Stimulated activated naive CD8-positive, alpha-beta T cell treated with anti-CD3 and anti-CD28 coated beads, Interleukin-15, amount 100 ng/mL, for 72 hours (primary cell): ENCODE results near the gene COL17A1.

Source experiments
- ATAC-seq: fragments of 150-1000 bp; cut with Tn5 transposase; 2 replicates; pipeline ENCODE4 v1.10.0; 2021; ENCODE audit warnings: mild to moderate bottlenecking, moderate library complexity
- DNase-seq, 2 donors: peaks; one replicate each; pipeline ENCODE4 v3.0.0; 2021 to 2022
- H3K27ac Mint-ChIP-seq, 2 donors: one replicate each; pipeline ENCODE4 v1.8.0; 2022; ENCODE audit warnings: mild to moderate bottlenecking in 2 of 2, mixed read lengths in 2 of 2, moderate library complexity in 2 of 2
- H3K27me3 Mint-ChIP-seq: one replicate; pipeline ENCODE4 v1.8.0; 2022; ENCODE audit warnings: mixed read lengths
- H3K4me1 Mint-ChIP-seq: one replicate; pipeline ENCODE4 v1.8.0; 2022; ENCODE audit warnings: mild to moderate bottlenecking, mixed read lengths
- H3K4me3 Mint-ChIP-seq, 2 donors: one replicate each; pipeline ENCODE4 v1.8.0; 2022; ENCODE audit warnings: mild to moderate bottlenecking in 2 of 2, mixed read lengths in 2 of 2, moderate library complexity in 1 of 2
- H3K9me3 Mint-ChIP-seq, 2 donors: one replicate each; pipeline ENCODE4 v1.8.0; 2022; ENCODE audit warnings: mixed read lengths in 2 of 2

COL17A1 gene

GRCh38 chr10:104045151-104046089, 40.3 kb downstream of the COL17A1 start:
- peaks cover 6% of the 10 kb centered on the region for H3K4me1 Mint-ChIP-seq
- no peaks in the 10 kb centered on the region for H3K27me3 Mint-ChIP-seq
- DNase-seq: no peak
- ATAC-seq: peak; percentile 55
- H3K9me3 Mint-ChIP-seq: no peaks in the 10 kb centered on the region
- H3K27ac Mint-ChIP-seq: no peak overlapping the region
- no peak overlapping the region for H3K4me3 Mint-ChIP-seq

GRCh38 chr10:104043854-104044253, 41.8 kb downstream of the COL17A1 start:
- DNase-seq: no peak
- Mint-ChIP-seq H3K27me3 (no peaks in the 10 kb centered on the region), H3K9me3 (no peaks in the 10 kb centered on the region), H3K4me1 (peaks cover 6% of the 10 kb centered on the region), H3K27ac (peak overlapping the region in 1 of 2 donors; percentile 21), H3K4me3 (no peak overlapping the region)
- ATAC-seq: no peak

GRCh38 chr10:104043185-104043830, 42.4 kb downstream of the COL17A1 start:
- no peak for DNase-seq
- Mint-ChIP-seq H3K9me3 (no peaks in the 10 kb centered on the region), H3K4me1 (peaks cover 6% of the 10 kb centered on the region), H3K4me3 (no peak overlapping the region), H3K27me3 (no peaks in the 10 kb centered on the region), H3K27ac (peak overlapping the region; percentile 42 to 57)
- ATAC-seq: peak; percentile 36

- Mint-ChIP-seq H3K9me3 (no peaks in the 10 kb centered on the region), H3K27ac (no peak overlapping the region), H3K27me3 (no peaks in the 10 kb centered on the region), H3K4me1 (peaks cover 6% of the 10 kb centered on the region), H3K4me3 (no peak overlapping the region)
- DNase-seq (no peak), ATAC-seq (no peak)
Observed at GRCh38 chr10:104041891-104042535, 43.7 kb downstream of the COL17A1 start.

GRCh38 chr10:104040862-104041789, 44.6 kb downstream of the COL17A1 start:
- Mint-ChIP-seq H3K4me3 (no peak overlapping the region), H3K27me3 (no peaks in the 10 kb centered on the region), H3K27ac (peak overlapping the region in 1 of 2 donors; percentile 59), H3K9me3 (no peaks in the 10 kb centered on the region), H3K4me1 (peaks cover 6% of the 10 kb centered on the region)
- ATAC-seq (no peak), DNase-seq (no peak)

GRCh38 chr10:104040382-104040781, 45.3 kb downstream of the COL17A1 start:
- no peak for ATAC-seq
- peak overlapping the region in 1 of 2 donors; percentile 59 for H3K27ac Mint-ChIP-seq
- peaks cover 6% of the 10 kb centered on the region for H3K4me1 Mint-ChIP-seq
- H3K4me3 Mint-ChIP-seq: no peak overlapping the region
- H3K27me3 Mint-ChIP-seq: no peaks in the 10 kb centered on the region
- DNase-seq: no peak
- no peaks in the 10 kb centered on the region for H3K9me3 Mint-ChIP-seq

- H3K27me3 Mint-ChIP-seq: no peaks in the 10 kb centered on the region
- H3K4me3 Mint-ChIP-seq: no peak overlapping the region
- no peak for ATAC-seq
- DNase-seq: no peak
- H3K4me1 Mint-ChIP-seq: peaks cover 6% of the 10 kb centered on the region
- H3K9me3 Mint-ChIP-seq: no peaks in the 10 kb centered on the region
- no peak overlapping the region for H3K27ac Mint-ChIP-seq
Observed at GRCh38 chr10:104038958-104039752, 46.5 kb downstream of the COL17A1 start.

GRCh38 chr10:104038537-104038936, 47.1 kb downstream of the COL17A1 start:
- no peak overlapping the region for H3K27ac Mint-ChIP-seq
- H3K4me3 Mint-ChIP-seq: no peak overlapping the region
- H3K4me1 Mint-ChIP-seq: peaks cover 2% of the 10 kb centered on the region
- no peaks in the 10 kb centered on the region for H3K9me3 Mint-ChIP-seq
- ATAC-seq: no peak
- DNase-seq: no peak
- no peaks in the 10 kb centered on the region for H3K27me3 Mint-ChIP-seq

- Mint-ChIP-seq H3K9me3 (no peaks in the 10 kb centered on the region), H3K27me3 (no peaks in the 10 kb centered on the region), H3K27ac (peak overlapping the region in 1 of 2 donors; percentile 57), H3K4me3 (no peak overlapping the region), H3K4me1 (no peaks in the 10 kb centered on the region)
- no peak for ATAC-seq
- no peak for DNase-seq
Observed at GRCh38 chr10:104037261-104037951, 48.3 kb downstream of the COL17A1 start.

- no peaks in the 10 kb centered on the region for H3K4me1 Mint-ChIP-seq
- ATAC-seq (no peak), DNase-seq (no peak)
- peak overlapping the region in 1 of 2 donors; percentile 57 for H3K27ac Mint-ChIP-seq
- H3K4me3 Mint-ChIP-seq: no peak overlapping the region
- no peaks in the 10 kb centered on the region for H3K9me3 Mint-ChIP-seq
- H3K27me3 Mint-ChIP-seq: no peaks in the 10 kb centered on the region
Observed at GRCh38 chr10:104036518-104037260, 49.0 kb downstream of the COL17A1 start.

GRCh38 chr10:104036069-104036384, 49.7 kb downstream of the COL17A1 start:
- no peak overlapping the region for H3K4me3 Mint-ChIP-seq
- H3K4me1 Mint-ChIP-seq: no peaks in the 10 kb centered on the region
- H3K27ac Mint-ChIP-seq: no peak overlapping the region
- no peaks in the 10 kb centered on the region for H3K27me3 Mint-ChIP-seq
- ATAC-seq: peak; percentile 21
- H3K9me3 Mint-ChIP-seq: no peaks in the 10 kb centered on the region
- DNase-seq: no peak

GRCh38 chr10:104035194-104036068, 50.2 kb downstream of the COL17A1 start:
- no peak overlapping the region for H3K27ac Mint-ChIP-seq
- no peak overlapping the region for H3K4me3 Mint-ChIP-seq
- ATAC-seq: peak; percentile 29

More at GRCh38 chr10:104035194-104036068, 50.2 kb downstream of the COL17A1 start:
- Mint-ChIP-seq H3K27me3 (no peaks in the 10 kb centered on the region), H3K9me3 (no peaks in the 10 kb centered on the region), H3K4me1 (no peaks in the 10 kb centered on the region)
- DNase-seq: no peak
